HG03575 (cell line): ENCODE measurements around the gene LONRF2.
A peak's percentile ranks its signal among the peaks of the same experiment; 100 is the strongest.
"Not testable (repeated sequence)": the region's sequence is repeated elsewhere in the genome, so short reads cannot be mapped to it uniquely, and the experiment has no call there.

Experiments used
- ATAC-seq: cut with Tn5 transposase; IDR thresholded peaks from one replicate; pipeline ENCODE4 v1.9.1; 2021; ENCODE audit not compliant: unreplicated experiment, insufficient number of reproducible peaks, low FRiP score; ENCODE audit errors: extremely low read depth

LONRF2 gene

DNA sequence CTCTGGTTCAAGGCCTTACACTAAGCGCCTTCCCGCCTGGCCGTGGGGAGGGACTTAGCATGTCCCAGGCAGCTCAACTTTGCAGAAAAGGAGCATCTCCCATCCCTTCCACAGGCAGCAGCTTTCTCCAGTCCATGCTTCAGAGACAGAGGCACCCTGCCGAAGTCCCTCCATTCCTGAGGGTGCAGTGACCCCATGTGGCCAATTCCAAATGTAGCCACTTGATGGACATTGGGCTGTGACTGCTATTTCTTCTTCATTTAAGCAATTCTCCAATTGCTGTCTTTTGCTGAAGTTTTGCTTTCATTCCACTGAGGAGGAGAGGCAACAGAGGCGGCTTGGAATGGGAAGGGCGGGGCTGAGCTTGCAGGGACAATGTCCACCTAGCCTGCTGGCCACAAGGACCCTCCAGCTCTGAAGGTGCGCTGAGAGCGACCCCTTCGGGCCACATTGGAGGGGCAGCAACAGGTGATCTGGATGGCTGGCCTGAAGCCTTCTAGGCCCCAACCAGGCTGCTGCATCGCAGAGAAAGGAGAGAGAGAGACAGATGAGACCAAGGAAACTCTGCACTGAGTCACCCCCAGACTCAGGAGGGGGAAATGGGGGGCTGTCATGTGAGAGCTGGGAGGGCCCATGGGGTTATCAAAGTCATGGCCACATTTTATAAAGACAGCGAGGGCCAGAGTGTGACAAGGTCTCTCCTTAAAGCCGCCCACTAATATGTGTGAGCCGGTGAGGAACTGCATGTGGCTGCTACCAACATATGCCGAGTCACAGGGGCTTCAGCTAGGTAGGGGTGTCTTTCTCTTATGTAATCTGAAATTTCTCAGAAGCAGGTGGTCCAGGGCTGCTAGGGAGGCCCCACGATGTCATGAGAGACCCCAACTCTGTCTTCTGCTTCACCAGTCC, 61.3 kb downstream of the LONRF2 start:
- no peak for ATAC-seq

DNA sequence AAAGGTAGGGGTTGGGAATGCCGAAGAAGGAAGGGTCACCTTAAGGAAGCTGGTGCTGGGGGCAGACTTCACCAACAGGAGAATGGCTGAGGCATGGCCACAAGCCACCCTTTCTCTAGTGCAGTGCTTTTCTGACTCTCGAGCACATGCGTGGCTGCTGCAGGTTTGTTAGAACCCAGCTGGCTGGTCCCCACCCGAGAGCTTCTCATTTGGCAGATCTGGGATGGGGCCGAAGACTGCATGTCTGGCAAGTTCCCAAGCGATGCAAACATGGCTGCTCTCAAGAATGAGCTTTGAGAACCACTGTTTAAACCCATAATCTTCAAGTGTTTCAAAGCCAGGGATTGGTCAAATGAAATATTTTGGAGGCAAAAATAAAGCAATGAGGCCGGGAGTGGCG, 63.2 kb downstream of the LONRF2 start:
- no peak for ATAC-seq

DNA sequence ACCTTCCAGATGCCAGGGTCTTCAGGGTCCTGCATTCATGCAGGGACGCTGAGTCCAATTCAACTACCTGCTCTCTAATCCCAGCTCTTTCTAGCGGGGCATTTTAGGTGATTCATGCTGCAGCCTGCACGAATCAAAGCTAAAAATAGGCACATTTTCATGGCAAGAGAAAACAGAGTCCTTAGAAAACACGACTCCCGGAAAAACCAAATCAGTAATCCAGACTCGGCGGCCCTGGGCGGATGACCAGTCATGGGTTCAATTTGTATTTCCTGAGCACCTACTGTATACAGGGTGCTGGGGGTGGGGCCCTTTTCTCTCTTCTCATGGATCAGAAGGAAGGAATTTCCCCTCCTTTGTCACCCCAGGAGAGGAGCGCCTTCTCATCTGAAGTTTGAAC, 64.4 kb downstream of the LONRF2 start:
- no peak for ATAC-seq

DNA sequence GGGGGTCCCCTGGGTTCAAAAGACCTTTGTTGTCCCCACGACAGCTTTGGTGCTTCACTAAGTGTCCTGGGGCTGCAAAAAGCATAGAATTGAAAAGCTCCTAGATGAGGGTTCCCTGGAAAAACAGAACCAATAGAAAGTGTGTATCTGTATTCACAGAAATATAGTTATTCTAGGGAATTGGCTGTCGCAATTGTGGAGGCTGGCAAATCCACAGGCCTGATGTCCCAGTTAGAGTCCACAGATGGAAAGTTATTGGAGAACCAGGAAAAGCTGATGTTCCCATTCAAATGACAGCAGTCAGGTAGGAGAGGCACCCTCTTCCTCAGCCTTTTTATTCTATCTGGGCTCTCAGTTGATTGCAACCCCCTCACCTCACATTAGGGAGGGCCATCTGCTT, 65.5 kb downstream of the LONRF2 start:
- no peak for ATAC-seq

DNA sequence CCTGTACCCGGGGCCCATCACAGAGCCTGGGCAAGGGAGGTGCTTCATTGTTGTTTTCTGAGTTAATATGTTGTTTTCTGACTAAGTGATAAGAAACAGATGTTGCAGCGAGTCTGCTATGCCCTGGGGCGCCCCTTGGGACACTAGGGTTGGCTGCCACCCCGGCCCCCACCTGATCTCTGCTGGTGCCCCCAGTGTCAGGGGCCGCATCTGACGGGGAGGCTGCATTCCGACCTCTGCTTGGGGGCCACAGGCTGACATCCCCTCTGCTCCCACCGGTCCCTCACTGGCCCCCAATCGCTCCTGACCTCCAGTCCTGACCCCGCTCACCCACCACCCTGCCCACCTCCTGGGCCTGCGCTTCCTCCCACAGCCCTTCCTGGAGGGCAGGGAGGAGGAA, 65.9 kb downstream of the LONRF2 start:
- no peak for ATAC-seq

DNA sequence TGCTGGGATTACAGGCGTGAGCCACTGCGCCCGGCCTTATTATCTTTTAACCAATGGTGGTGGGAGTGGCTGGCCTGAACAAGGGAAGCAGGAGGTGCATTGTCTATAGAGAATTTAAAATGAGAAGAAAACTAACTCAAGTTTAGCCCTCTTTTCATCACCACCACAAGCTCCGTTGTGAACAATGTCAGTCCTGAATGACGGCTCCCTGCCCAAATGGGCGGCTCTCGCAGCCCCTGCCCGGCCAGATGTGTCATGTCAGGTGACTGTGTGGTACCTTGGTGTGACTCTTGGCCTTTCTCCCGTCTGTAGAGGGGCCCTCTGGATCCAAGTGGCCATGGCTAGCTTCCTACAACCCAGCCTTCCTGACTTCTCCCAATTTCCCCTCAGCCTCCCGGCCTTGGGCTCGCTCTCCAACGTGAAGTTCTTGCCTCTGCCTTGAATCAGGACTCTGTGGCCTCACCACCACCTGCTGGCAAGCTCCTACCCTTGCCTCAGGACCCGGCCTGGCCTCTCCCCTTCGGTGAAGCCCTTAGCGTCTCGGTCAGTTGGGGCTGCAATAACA, 67.6 kb downstream of the LONRF2 start:
- ATAC-seq: no peak

DNA sequence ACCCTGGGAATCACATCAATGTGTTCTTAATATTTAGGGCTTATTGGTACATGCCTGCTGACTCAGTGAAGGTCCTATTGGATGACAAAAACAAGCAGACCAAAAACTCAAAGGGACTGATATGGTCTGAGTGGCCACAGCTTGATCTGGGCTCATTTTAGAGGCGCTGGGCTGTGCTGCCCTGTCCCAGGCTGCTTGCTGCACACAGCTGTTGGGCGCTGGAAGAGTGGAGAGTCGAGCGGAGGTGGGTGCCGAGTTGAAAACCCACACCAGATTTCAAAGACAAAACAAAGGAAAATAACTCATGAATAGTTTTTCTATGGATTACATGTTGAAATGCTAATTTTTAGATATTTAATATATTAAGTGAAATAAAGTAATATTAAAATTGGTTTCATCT, 68.5 kb downstream of the LONRF2 start:
- ATAC-seq: no peak

DNA sequence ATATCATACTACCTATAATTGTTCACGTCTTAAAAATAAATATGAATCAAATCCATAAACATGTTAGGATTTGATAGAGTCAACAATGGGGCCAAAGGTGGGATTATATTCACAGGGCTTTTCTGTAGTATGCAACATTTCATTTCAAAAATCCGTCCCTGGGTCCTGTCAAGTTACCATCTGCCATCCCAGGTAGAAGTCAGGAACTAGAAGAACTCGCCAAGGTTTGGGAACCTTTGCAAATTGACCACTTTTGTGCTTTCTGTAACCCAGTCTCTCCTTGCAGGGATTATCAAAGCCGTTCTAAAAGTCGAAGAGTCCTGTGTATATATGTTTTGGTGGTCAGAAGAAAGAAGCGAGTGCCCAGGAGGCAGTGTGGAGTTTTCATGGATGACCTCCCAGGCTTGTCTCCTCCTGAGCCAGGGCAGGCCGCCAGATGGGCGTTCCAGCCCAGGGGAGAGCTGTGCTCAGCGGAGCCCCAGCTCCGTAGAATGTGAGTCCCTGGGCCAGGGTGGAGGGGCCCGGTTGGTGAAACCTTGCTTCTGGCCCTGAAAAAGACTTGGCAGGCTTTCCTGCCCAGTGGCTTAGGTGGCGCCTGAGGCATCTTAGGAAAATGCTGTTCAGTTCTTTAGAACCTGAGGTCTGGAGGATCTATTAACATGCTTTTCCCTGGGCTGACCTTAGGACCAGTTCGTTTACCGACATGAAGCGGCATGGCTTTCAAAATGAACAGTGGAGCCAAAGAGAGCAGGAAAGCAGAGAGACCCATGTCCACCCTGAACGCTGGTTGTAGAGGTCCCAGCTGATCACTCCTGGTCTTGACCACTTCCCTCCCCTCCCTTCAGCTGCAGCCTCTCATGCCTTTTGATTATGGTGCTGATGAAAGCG, 69.2 kb downstream of the LONRF2 start:
- no peak for ATAC-seq

DNA sequence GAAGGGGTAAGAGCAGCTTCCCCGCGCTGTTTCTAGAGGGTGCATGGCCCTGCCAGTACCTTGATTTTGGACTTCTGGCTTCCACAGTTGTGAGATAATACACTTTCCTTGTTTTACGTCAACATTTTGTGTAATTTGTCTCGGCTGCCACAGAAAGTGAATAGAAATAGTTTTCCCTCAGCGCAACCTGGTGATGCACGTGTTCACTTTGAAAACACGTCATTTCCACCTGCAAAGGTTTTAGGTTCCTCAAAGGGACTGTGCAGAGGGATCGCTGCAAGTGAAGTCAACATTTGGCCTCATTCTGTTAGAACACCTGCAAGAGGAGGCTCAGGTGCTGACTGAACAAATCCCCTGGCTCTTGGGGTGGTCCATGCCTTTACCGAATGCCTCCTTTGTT, 71.7 kb downstream of the LONRF2 start:
- ATAC-seq: no peak

DNA sequence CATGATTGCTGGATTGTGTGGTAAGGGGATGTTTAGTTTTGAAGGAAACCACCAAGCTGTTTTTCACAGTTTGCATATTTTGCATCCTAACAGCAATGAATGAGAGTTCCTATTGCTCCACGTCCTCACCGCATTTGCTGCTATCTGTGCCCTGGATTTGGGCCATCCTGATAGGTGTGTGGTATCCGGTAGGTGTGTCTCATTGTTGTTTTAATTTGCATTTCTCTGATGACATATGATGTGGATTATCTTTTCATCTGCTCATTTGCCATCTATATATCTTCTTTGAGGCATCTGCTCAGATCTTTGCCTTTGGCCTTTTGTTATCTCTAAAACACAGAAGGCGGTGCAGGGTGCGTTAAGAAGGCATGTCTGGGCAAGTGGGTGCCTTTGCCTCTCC, 73.3 kb downstream of the LONRF2 start:
- no peak for ATAC-seq

DNA sequence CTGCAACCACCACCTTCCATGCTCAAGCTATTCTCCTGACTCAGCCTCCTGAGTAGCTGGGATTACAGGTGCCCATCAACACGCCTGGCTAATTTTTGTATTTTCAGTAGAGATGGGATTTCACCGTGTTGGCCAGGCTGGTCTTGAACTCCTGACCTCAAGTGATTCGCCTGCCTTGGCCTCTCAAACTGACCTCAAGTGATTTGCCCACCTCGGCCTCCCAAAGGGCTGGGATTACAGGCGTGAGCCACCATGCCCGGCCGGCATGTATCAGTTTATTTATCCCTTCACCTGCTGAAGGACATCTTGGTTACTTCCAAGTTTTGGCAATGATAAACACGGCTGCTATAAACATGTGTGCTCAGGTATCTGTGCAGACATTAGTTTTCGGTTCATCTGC, 73.7 kb downstream of the LONRF2 start:
- ATAC-seq: not testable (repeated sequence)

DNA sequence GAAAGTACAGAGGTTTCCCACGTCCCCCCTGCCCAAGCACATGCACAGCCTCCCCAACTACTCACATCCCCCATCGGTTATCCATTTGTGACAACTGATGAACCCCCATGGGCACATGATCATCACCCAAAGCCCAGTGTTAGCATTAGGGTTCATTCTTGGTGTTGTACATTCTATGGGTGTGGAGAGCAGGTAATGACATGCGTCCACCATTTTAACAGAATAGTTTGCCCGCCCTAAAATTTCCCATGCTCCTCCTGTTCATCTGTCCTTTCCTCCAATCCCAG, 74.3 kb downstream of the LONRF2 start:
- no peak for ATAC-seq

DNA sequence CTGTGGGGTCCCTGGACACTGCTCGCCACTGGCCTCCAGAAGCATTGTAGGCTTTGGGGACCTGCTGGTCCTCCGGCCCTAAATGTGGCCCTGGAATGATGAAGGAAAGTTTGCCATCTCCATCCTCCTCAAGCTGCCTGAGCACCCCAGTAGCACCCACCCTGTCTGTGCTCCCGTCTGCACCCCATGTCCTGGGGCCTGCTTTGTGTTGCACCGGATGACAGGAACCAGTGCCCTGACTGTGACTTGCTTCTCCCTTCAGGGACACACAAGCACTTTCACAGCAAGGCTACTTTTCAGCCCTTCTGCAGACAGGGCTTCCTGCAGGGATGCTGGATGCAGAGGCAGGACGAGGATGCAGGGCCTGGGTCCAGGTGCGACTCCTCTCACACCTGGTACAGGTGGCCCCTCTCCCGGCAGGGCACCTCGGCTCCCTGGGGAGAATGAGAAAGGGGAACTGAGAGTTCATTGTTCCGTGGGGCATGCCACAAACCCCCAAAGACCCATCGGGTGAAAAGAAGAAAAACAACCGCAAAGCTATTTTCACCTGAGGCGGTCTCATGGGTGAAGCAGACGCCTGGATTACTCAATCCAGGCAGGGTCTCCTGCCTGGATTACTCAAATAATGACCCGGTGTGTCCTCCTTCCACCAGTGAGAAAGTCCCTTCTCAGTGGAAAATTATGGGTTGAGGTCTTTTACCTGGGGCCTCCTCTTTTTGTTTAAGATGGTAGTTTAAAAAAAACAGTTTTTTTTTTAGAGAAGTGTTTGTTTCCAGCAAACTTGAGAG, 74.9 kb downstream of the LONRF2 start:
- ATAC-seq: peak; percentile 51

DNA sequence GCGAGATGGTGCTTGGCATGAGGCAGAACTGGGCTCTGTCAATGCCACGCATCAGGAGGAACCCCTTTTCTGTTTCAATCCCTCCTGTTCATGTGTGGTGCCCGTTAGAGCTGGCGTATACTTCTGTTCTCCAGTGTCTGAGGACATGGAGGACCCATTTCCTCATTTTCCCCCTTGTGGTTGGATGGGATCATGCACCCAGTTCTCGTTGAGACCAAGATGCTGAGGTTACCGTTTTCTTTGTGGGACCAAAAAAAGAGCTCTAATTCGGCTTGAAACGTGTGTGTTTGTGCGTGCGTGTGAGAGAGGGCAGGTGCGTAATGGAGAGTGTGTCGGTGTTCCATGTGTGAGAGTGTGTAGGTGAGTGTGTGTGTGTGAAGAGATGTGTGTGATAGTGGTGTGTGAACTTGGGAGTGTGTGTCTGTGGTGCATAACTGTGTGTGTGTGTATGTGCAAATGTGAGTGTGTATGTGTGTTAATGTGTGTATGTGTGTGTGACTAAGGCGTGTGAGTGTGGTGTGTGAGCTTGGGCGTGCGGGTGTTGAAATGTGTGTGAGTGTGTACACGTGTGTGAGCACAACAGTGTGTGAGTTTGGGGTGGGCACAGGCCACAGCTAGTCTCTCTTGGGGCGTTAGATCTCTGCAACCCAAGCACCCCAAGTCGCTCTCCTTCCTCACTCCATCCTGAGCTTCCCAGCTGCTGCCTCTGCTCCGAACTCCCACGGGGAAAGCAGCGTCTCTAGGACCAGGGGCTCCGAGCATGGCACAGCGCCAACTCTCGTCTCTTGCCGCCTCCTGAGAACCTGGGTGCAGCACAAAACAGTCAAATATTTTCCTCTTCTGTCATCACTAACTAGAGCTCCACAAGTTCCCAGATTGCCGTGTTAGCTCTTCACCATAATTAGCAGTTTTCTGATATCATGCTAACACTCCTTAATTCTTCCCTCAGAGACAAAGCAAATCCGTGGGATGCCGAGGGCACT, 75.8 kb downstream of the LONRF2 start:
- ATAC-seq: no peak

DNA sequence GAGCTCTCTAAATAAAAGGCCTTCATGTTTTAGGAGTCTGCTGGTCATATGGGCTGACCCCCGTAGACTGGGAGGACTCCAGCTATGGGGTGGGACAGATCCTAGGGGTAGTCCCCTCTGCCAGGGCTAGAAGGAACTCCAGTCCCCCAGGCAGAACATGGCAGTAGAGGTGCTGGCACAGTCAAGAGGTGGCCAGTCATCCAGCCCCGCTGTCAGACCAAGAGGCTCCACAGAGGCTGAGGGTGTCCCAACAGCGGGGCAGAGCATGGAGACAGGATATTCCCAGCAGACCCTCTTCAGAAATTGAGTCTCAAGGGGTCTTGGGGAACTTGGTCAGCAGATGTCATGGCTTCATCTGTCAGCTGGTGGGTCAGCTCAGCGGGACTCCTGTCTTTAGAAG, 76.6 kb downstream of the LONRF2 start:
- ATAC-seq: no peak

DNA sequence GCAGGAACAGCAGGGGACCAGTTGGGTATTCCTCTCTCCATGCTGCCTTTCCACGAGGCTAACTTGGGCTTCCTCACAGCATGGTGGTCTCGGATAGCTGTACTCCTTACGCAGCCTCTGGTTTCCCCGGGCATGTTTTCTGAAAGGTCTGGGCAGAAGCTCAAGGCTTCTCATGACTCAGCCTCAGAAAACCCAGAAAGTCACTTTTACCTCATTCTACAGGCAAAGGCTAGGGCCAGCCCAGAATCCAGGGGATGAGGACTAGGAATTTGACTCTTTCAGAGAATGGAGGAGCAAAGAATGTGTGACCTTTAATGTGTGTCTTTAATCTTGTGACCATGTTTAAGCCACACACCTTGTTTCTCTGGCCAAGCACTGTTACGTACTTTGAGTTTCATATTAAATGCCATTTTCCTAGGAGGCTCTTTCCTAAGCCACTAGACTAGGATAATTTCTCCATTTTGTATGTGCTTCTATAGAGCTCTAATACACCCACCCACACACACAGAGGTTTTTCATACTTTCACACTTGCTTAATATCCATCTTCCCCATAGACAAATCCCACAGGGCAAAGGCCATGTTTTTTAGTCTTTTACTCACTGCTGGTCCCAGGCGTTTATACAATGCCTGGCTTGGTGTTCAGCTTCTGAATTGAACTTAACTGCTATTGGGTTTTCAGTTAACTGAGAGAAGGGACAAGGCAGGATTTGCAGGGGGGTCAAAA, 77.3 kb downstream of the LONRF2 start:
- ATAC-seq: no peak

DNA sequence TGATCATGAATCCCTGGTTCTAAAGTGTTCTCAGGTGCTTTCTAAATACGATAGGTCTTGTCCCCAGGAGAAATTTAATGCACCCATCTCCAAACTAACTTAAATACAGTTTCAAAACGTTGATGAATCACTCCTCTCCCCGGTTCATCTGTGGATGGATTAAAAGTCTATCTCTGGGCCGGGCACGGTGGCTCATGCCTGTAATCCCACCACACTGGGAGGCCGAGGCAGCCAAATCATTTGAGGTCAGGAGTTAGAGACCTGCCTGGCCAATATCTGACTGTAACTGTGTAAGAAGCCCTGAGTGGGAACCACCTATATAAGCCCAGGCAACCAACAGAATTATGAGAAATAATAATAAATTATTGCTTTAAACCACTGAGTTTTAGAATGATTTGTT, 78.7 kb downstream of the LONRF2 start:
- ATAC-seq: no peak
